ENCODE results near the gene ZFP62.
"Not testable (repeated sequence)": the region's sequence is repeated elsewhere in the genome, so short reads cannot be mapped to it uniquely, and the experiment has no call there.

Gene ZFP62

GRCh38 chr5:180860887-180861822, at the start of gene ZFP62:
Gene ZFP62, minus strand, starts transcription at chr5:180861276. Its CDS starts 57 bp downstream, at chr5:180861219.
- DNase-seq, result peak; percentile 75 to 83

GRCh38 chr5:180910735-180911134, 49.7 kb upstream of the ZFP62 start:
- DNase-seq, result no peak

GRCh38 chr5:180910182-180910581, 49.1 kb upstream of the ZFP62 start:
- no peak for DNase-seq

GRCh38 chr5:180909782-180910181, 48.7 kb upstream of the ZFP62 start:
- DNase-seq, result no peak

- DNase-seq, result no peak
Observed at GRCh38 chr5:180908998-180909731, 48.1 kb upstream of the ZFP62 start.

GRCh38 chr5:180908400-180908799, 47.3 kb upstream of the ZFP62 start:
- DNase-seq, result no peak

- DNase-seq, result no peak
Observed at GRCh38 chr5:180901319-180902009, 40.4 kb upstream of the ZFP62 start.

- DNase-seq, result no peak
Observed at GRCh38 chr5:180900178-180900577, 39.1 kb upstream of the ZFP62 start.

GRCh38 chr5:180898621-180899246, 37.7 kb upstream of the ZFP62 start, which contains the start of gene BTNL8:
Gene BTNL8, plus strand, starts transcription at chr5:180899159. Its CDS starts 152 bp downstream, at chr5:180899311.
- DNase-seq, result no peak

GRCh38 chr5:180895330-180895729, 34.3 kb upstream of the ZFP62 start:
- not testable (repeated sequence) for DNase-seq

- DNase-seq, result no peak
Observed at GRCh38 chr5:180889381-180889780, 28.3 kb upstream of the ZFP62 start.

GRCh38 chr5:180885845-180886529, 24.9 kb upstream of the ZFP62 start:
- peak; percentile 10 to 45 for DNase-seq

- no peak for DNase-seq
Observed at GRCh38 chr5:180875860-180876426, 14.9 kb upstream of the ZFP62 start.

GRCh38 chr5:180874804-180875582, 13.9 kb upstream of the ZFP62 start:
- no peak for DNase-seq

- no peak for DNase-seq
Observed at GRCh38 chr5:180873615-180874520, 12.8 kb upstream of the ZFP62 start.

GRCh38 chr5:180872419-180872818, 11.3 kb upstream of the ZFP62 start:
- DNase-seq, result no peak

GRCh38 chr5:180870276-180871068, 9.4 kb upstream of the ZFP62 start:
- DNase-seq, result no peak

- DNase-seq, result no peak
Observed at GRCh38 chr5:180869587-180869986, 8.5 kb upstream of the ZFP62 start.

- DNase-seq, result peak; percentile 51 to 64
Observed at GRCh38 chr5:180868960-180869359, 7.9 kb upstream of the ZFP62 start.

Measured in NCI-H187 (cell line).